Epithelial cell of proximal tubule (primary cell): ENCODE results near the gene WDR86. TPM values are rescaled to one million over a fixed set of nuclear protein-coding genes. Genes with fewer than 3 reads are reported as not detected.

Experiments
- DNase-seq: peaks from one replicate; pipeline ENCODE4 v3.0.0-alpha.2; 2011; ENCODE audit warnings: low read depth
- H3K4me3 ChIP-seq: 2 replicates; pipeline ENCODE4 v1.5.1; 2011; ENCODE audit warnings: low read depth, mild to moderate bottlenecking, low read length
- CTCF ChIP-seq: conservative IDR thresholded peaks from 2 replicates; pipeline ENCODE4 v1.5.1; 2012; ENCODE audit warnings: low read depth, mild to moderate bottlenecking, low read length
- total RNA-seq: library from RNA; depleted of rRNA; stranded (reverse); fragments of >200 nt; gene quantifications from 2 replicates; pipeline ENCODE4 v1.2.3, GENCODE V29; 2015

WDR86 gene
- total RNA-seq, 1 donor from 2014 or later, result 3.1 TPM

DNA sequence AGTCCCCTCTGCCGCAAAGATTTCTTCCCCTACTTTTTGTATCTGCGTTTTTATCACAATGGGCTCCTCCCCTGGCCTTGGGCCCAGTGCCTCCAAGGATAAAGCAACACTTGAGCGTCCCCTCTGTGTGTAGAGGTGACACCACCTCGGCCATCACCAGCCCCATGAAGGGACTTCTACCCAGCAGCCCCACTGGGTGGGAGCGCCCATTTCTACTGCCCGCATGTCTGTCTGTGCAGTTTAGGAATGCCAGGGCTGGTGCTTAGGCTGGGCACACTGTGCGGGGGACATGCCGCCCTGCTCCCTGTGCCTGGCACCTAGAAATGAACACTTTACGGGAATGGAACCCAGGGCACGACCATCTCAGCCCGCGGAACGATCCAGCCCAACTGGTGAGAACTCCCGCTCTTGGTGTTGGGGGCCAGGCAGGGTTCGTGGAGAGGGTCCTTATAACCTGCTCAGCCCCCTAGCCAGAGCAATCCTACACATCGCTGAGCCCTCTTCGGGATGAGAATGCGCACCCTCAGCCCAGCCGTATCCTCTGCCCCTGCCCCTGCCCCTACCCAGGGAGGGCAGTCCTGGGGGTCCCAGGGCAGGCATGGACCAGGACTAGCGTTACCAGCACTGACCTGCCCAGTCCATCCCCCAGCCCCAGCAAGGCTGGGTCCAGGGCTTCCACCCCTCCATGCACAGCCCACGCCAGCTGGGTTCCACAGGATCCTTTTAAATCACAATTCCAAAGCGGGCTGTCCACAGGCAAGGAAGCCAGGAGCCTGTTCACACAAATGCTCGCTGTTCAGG, 17.3 kb upstream of the WDR86 start:
- no peak for DNase-seq
- H3K4me3 ChIP-seq, result no peak overlapping the region
- TF ChIP-seq CTCF, result no peak

DNA sequence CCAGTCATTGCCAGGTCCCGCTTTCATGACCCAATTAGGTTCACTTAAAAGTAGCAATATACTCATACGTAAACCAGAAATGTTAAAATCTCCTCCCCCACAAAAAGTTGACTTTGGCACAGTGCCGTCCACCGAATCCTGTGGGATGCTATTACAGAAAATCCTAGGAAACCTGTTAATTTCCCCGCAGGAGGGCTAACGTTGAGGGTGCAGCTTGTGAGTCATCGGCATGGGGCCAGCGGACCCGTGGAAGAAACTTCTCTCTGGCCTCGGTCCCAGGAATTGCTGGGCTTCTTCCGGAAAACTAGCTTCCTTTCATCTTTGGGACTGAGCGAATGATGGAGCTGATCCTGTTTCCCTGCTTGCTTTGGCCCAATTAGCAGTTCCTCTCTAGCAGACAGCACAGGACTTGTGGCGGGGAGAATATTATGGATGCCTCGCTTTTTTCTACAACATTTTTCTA, 16.6 kb upstream of the WDR86 start:
- no peak for DNase-seq
- TF ChIP-seq CTCF, result no peak
- no peak overlapping the region for H3K4me3 ChIP-seq

DNA sequence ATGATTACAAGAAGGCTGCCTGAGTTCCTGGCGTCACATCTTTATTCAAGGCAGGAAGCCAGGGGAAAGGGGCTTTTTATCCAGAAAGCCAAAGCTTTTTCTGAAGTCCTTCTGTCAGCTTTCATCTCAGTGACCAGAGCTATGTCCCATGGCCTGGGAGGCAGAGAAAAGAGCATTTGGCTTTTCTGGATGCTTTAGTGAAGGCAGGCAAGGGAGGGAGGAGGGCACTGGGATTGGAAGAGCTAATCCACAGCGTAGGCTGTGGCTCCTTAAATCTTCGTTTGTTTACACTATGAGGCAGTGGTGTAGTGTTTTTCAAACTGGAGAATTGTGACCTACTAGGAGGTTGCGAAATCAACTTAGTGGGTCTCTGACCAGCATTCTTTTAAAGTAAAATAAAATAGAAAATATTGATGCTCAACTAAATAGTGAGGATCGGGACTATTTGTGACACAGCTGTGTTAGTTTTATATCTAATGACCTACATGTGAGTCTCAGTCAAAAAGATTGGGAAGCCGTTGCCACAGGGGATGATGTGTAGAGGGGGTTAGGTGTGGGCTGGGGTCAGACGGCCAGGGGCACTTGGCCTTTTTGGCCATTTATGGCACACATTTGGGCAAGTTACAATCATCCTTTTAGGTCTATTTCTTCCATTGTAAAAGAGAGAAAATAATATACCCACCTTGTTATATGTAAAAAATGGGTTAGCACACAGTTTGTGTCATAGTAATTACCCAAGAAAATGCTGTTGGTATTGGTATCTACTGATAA, 16.0 kb upstream of the WDR86 start:
- no peak for TF ChIP-seq CTCF
- no peak for DNase-seq
- H3K4me3 ChIP-seq, result no peak overlapping the region

DNA sequence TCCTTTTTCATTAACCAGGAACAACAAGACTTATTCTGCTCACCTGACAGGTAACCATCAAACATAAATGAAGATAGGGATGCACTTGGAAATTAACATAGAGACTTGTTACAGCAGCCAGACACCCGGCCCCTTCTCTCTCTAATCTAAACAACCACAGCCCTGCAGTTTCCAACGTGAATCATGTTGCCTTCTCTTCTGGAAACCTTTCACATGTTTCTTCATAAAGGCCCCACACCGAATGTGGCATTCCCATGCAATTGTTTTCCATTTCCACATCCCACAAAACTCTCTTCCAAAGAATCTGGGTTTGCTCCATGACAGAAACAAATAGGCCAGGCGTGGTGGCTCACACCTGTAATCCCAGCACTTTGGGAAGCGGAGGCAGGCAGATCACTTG, 15.0 kb upstream of the WDR86 start:
- no peak overlapping the region for H3K4me3 ChIP-seq
- DNase-seq, result no peak
- TF ChIP-seq CTCF, result no peak

GRCh38 chr7:151423936-151424335, 14.1 kb upstream of the WDR86 start:
- DNase-seq, result no peak
- TF ChIP-seq CTCF, result no peak
- H3K4me3 ChIP-seq, result no peak overlapping the region

DNA sequence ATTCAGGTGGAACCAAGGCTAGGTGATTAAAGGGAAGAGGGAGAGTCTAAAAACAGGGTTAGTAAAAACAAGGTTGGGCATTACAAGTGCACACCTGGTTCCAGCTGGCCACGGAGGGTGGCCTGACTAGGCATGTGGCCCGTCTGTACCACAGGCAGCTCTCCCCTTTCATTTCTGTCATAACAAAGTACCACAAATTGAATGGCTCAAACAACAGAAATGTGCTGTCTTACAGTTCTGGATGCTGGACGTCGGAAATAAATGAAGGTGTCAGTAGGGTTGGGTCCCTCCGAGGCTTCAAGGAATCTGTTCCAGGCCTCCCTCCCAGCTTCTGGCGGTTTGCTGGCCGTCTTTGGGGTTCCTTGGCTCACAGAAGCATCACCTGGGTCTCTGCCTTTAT, 13.4 kb upstream of the WDR86 start:
- TF ChIP-seq CTCF, result no peak
- no peak for DNase-seq
- H3K4me3 ChIP-seq, result no peak overlapping the region

DNA sequence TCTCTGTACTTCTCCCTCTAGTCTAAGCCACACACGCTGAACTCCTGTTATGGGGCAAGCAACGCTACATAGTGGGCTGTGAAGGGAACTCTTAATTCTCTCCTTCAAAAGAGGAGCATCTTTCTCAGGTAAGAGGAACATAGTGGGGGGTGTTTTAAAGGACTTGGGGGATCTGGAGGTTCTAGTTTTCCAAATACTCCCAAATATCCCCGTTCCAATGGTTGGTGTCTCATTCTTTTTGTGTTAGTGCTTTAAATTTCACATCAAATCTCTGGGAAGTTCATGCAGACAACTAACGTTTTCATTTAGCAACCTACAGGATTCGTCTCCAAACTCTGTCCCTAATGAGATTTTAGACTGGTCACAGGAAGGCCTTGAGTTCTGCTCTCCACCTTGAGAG, 12.4 kb upstream of the WDR86 start:
- no peak for TF ChIP-seq CTCF
- no peak overlapping the region for H3K4me3 ChIP-seq
- no peak for DNase-seq
